Gastrocnemius medialis (tissue), 4 donors: ENCODE measurements around the gene MAN1A2.

Experiments
- POLR2A ChIP-seq, 2 donors: fragments of 450-650 bp; IDR thresholded peaks; one replicate each; pipeline ENCODE4 v1.6.1; 2017; ENCODE audit warnings: antibody characterized with exemption in 2 of 2, mild to moderate bottlenecking in 2 of 2, moderate library complexity in 2 of 2
- TF ChIP-seq, protein P1 (sequence below), 5 experiments: fragments of 450-650 bp in 3 of 5; fragments of 200-600 bp in 2 of 5; sonication (generic) in 2 of 5; IDR thresholded peaks in 4 of 5; conservative IDR thresholded peaks in 1 of 5; 1 replicate in 4 of 5; 2 replicates in 1 of 5; pipeline ENCODE4 v1.5.1; 2016 to 2019; ENCODE audit warnings: antibody characterized with exemption in 5 of 5, mild to moderate bottlenecking in 3 of 5, moderate library complexity in 3 of 5

DNA sequence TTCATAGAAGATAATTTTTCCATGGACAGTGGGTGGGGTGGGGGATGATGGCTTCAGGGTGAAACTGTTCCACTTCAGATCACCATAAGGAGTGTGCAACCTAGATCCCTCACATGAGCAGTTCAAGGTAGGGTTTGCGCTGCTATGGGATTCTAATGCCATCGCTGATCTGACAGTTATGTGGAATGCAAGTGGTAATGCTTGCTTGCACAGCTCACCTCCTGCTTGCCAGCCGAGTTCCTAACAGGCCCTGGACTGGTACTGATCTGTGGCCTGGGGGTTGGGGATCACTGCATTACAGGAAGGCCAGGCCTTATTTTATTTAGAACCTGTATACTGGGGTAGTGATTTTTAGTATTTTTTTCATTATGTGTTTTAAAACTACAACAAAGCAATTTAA, 22.0 kb downstream of the MAN1A2 start:
- TF ChIP-seq, protein P1, sequence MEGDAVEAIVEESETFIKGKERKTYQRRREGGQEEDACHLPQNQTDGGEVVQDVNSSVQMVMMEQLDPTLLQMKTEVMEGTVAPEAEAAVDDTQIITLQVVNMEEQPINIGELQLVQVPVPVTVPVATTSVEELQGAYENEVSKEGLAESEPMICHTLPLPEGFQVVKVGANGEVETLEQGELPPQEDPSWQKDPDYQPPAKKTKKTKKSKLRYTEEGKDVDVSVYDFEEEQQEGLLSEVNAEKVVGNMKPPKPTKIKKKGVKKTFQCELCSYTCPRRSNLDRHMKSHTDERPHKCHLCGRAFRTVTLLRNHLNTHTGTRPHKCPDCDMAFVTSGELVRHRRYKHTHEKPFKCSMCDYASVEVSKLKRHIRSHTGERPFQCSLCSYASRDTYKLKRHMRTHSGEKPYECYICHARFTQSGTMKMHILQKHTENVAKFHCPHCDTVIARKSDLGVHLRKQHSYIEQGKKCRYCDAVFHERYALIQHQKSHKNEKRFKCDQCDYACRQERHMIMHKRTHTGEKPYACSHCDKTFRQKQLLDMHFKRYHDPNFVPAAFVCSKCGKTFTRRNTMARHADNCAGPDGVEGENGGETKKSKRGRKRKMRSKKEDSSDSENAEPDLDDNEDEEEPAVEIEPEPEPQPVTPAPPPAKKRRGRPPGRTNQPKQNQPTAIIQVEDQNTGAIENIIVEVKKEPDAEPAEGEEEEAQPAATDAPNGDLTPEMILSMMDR (IDR thresholded peaks at IDR 0.05 in 4 of 5, conservative IDR thresholded peaks at IDR 0.05 in 1 of 5): no peak
- no peak for TF ChIP-seq POLR2A (IDR thresholded peaks at IDR 0.05)
